T-helper 9 cell (primary cell): ENCODE data around the gene PI4KA.
A peak's percentile ranks its signal among the peaks of the same experiment; 100 is the strongest.
"Not testable (repeated sequence)": the region's sequence is repeated elsewhere in the genome, so short reads cannot be mapped to it uniquely, and the experiment has no call there.

ENCODE experiments used
- DNase-seq: peaks from one replicate; pipeline ENCODE4 v3.0.0-alpha.2; 2020

The PI4KA gene

GRCh38 chr22:20746431-20747189 lies 112.0 kb downstream of the PI4KA start:
- no peak for DNase-seq

- DNase-seq, result no peak
Observed at GRCh38 chr22:20745119-20745518, 113.5 kb downstream of the PI4KA start.

GRCh38 chr22:20744456-20744855 lies 114.2 kb downstream of the PI4KA start:
- no peak for DNase-seq

- DNase-seq, result no peak
Observed at GRCh38 chr22:20742764-20743163, 115.8 kb downstream of the PI4KA start.

GRCh38 chr22:20741634-20742581 lies 116.7 kb downstream of the PI4KA start:
- peak; percentile 14 for DNase-seq

- no peak for DNase-seq
Observed at GRCh38 chr22:20741008-20741633, 117.5 kb downstream of the PI4KA start.

- DNase-seq, result no peak
Observed at GRCh38 chr22:20740222-20740951, 118.2 kb downstream of the PI4KA start.

- no peak for DNase-seq
Observed at GRCh38 chr22:20738394-20739089, 120.1 kb downstream of the PI4KA start.

- not testable (repeated sequence) for DNase-seq
Observed at GRCh38 chr22:20736891-20737290, 121.7 kb downstream of the PI4KA start.

GRCh38 chr22:20735356-20736162 lies 123.1 kb downstream of the PI4KA start:
- DNase-seq, result not testable (repeated sequence)

- DNase-seq, result not testable (repeated sequence)
Observed at GRCh38 chr22:20732431-20732830, 126.2 kb downstream of the PI4KA start.

- no peak for DNase-seq
Observed at GRCh38 chr22:20729194-20729593, 129.4 kb downstream of the PI4KA start.

GRCh38 chr22:20728523-20729190 lies 130.0 kb downstream of the PI4KA start:
- no peak for DNase-seq

- DNase-seq, result no peak
Observed at GRCh38 chr22:20727118-20728015, 131.2 kb downstream of the PI4KA start.

GRCh38 chr22:20725987-20726558 lies 132.5 kb downstream of the PI4KA start:
- DNase-seq, result no peak

- no peak for DNase-seq
Observed at GRCh38 chr22:20724676-20725454, 133.7 kb downstream of the PI4KA start.

- DNase-seq, result no peak
Observed at GRCh38 chr22:20721409-20722218, 137.0 kb downstream of the PI4KA start.
